GM23338 (cell line): ENCODE results near the gene USP16. TPM values are rescaled to one million over a fixed set of nuclear protein-coding genes. Genes with fewer than 3 reads are reported as not detected.

Experiments used
- ATAC-seq: fragments of 200-7000 bp; cut with Tn5 transposase; 3 replicates; pipeline ENCODE4 v1.9.1; 2020
- DNase-seq: peaks from one replicate; pipeline ENCODE4 v3.0.0-alpha.2; 2015; ENCODE audit warnings: low spot score
- H2AFZ ChIP-seq: fragments of 200-600 bp; sonication (generic); 2 replicates; pipeline ENCODE4 v1.8.0; 2016; ENCODE audit warnings: antibody characterized with exemption, mild to moderate bottlenecking, moderate library complexity
- H3F3A ChIP-seq: fragments of 200-600 bp; sonication (generic); replicated peaks from 2 replicates; pipeline ENCODE4 v1.8.0; 2017; ENCODE audit warnings: antibody characterized with exemption, mixed run types, low read depth
- H3K27ac ChIP-seq: fragments of 200-600 bp; sonication (generic); 2 replicates; pipeline ENCODE4 v1.6.1; 2016; ENCODE audit warnings: low read depth
- H3K27me3 ChIP-seq: fragments of 200-600 bp; sonication (generic); 2 replicates; pipeline ENCODE4 v1.8.0; 2016; ENCODE audit warnings: mild to moderate bottlenecking, mixed run types, moderate library complexity; ENCODE audit not compliant: insufficient read depth
- H3K36me3 ChIP-seq: fragments of 200-600 bp; sonication (generic); 2 replicates; pipeline ENCODE4 v1.8.0; 2016; ENCODE audit warnings: mild to moderate bottlenecking; ENCODE audit not compliant: insufficient read depth
- H3K4me1 ChIP-seq: fragments of 200-600 bp; sonication (generic); 2 replicates; pipeline ENCODE4 v1.8.0; 2016; ENCODE audit warnings: mild to moderate bottlenecking, moderate library complexity; ENCODE audit not compliant: insufficient read depth
- H3K4me2 ChIP-seq: fragments of 200-600 bp; sonication (generic); 2 replicates; pipeline ENCODE4 v1.7.1; 2017; ENCODE audit warnings: mixed run types
- H3K4me3 ChIP-seq: fragments of 200-600 bp; sonication (generic); 2 replicates; pipeline ENCODE4 v1.6.1; 2016; ENCODE audit warnings: mixed run types
- H3K79me2 ChIP-seq: fragments of 200-600 bp; sonication (generic); replicated peaks from 2 replicates; pipeline ENCODE4 v1.8.0; 2017; ENCODE audit warnings: mild to moderate bottlenecking; ENCODE audit not compliant: insufficient read depth
- H3K9me2 ChIP-seq: fragments of 200-600 bp; sonication (generic); 2 replicates; pipeline ENCODE4 v1.8.0; 2017; ENCODE audit not compliant: insufficient read depth
- H4K20me1 ChIP-seq: fragments of 200-600 bp; sonication (generic); replicated peaks from 2 replicates; pipeline ENCODE4 v1.8.0; 2017; ENCODE audit warnings: mild to moderate bottlenecking; ENCODE audit not compliant: insufficient read depth
- H3K27ac Mint-ChIP-seq: 2 replicates; pipeline ENCODE4 v1.8.0; 2020; ENCODE audit warnings: inconsistent platforms, mild to moderate bottlenecking, moderate library complexity, mixed read lengths
- H3K27me3 Mint-ChIP-seq: 3 replicates; pipeline ENCODE4 v1.8.0; 2022; ENCODE audit warnings: low read depth, mild to moderate bottlenecking, moderate library complexity, mixed read lengths, inconsistent platforms; ENCODE audit not compliant: insufficient read depth, poor library complexity
- H3K36me3 Mint-ChIP-seq: 3 replicates; pipeline ENCODE4 v1.8.0; 2021; ENCODE audit warnings: low read depth, mild to moderate bottlenecking, inconsistent platforms, moderate library complexity, mixed read lengths
- H3K4me1 Mint-ChIP-seq: 3 replicates; pipeline ENCODE4 v1.8.0; 2020; ENCODE audit warnings: mild to moderate bottlenecking, inconsistent platforms, mixed read lengths
- H3K4me3 Mint-ChIP-seq: 3 replicates; pipeline ENCODE4 v1.8.0; 2021; ENCODE audit warnings: moderate library complexity, mild to moderate bottlenecking, inconsistent platforms, mixed read lengths
- H3K9me3 Mint-ChIP-seq: 3 replicates; pipeline ENCODE4 v1.8.0; 2020; ENCODE audit warnings: moderate library complexity, mild to moderate bottlenecking, inconsistent platforms, mixed read lengths
- CTCF ChIP-seq, 2 experiments: fragments of 200-600 bp in 1 of 2; sonication (generic) in 1 of 2; conservative IDR thresholded peaks; 2 replicates each; pipeline versions ENCODE4 v1.5.1 to v1.6.1; 2016 to 2017; ENCODE audit warnings: antibody characterized with exemption in 2 of 2, low read depth in 2 of 2, mild to moderate bottlenecking in 2 of 2, moderate library complexity in 1 of 2
- EZH2 ChIP-seq: fragments of 200-600 bp; sonication (generic); IDR thresholded peaks from one replicate; pipeline ENCODE4 v1.8.0; 2017; ENCODE audit warnings: antibody characterized with exemption, mild to moderate bottlenecking, low read depth; ENCODE audit not compliant: unreplicated experiment
- JUNB ChIP-seq: IDR thresholded peaks from one replicate; pipeline ENCODE4 v1.6.1; 2016; ENCODE audit warnings: antibody characterized with exemption; ENCODE audit not compliant: unreplicated experiment
- POLR2AphosphoS5 ChIP-seq: IDR thresholded peaks from 2 replicates; pipeline ENCODE4 v1.6.1; 2016; ENCODE audit warnings: antibody characterized with exemption, low read depth
- REST ChIP-seq: IDR thresholded peaks from one replicate; pipeline ENCODE4 v1.6.1; 2018; ENCODE audit warnings: antibody characterized with exemption; ENCODE audit not compliant: unreplicated experiment
- ZNF114 ChIP-seq: fragments of 250-450 bp; sonication (Bioruptor Pico); IDR thresholded peaks from 2 replicates; pipeline ENCODE4 v1.5.0; 2020; ENCODE audit warnings: mild to moderate bottlenecking, moderate library complexity
- ZNF331 ChIP-seq: fragments of 250-450 bp; sonication (Bioruptor Pico); IDR thresholded peaks from 2 replicates; pipeline ENCODE4 v1.5.0; 2020; ENCODE audit warnings: low read depth, mild to moderate bottlenecking, moderate library complexity
- ZNF462 ChIP-seq: fragments of 250-450 bp; sonication (Bioruptor Pico); IDR thresholded peaks from 2 replicates; pipeline ENCODE4 v1.5.0; 2020; ENCODE audit warnings: mild to moderate bottlenecking, moderate library complexity
- polyA plus RNA-seq: library from polyadenylated mRNA; unstranded; fragments of >200 nt; fragmentation: Nextera tagmentation; extraction: Ambion mirVana; gene quantifications from 2 replicates; pipeline ENCODE4 v1.2.1, GENCODE V29; 2016
- total RNA-seq: library from RNA; depleted of rRNA; stranded (reverse); fragments of >200 nt; shearing (Covaris generic); gene quantifications from 2 replicates; pipeline ENCODE4 v1.2.3, GENCODE V29; 2014

Gene USP16
- total and polyA plus RNA-seq, 2 experiments from 2014 or later, result 19.7 to 70.4 TPM

GRCh38 chr21:29082046-29082815, 57.8 kb downstream of the USP16 start:
- no peaks in the 10 kb centered on the region for H3K79me2 ChIP-seq
- Mint-ChIP-seq H3K36me3 (no peaks in the 10 kb centered on the region; the same call in 2 of the 3 replicates), H3K9me3 (no peaks in the 10 kb centered on the region), H3K27ac (no peak overlapping the region), H3K27me3 (peaks cover 6% of the 10 kb centered on the region), H3K4me3 (no peak overlapping the region), H3K4me1 (peaks cover 7% of the 10 kb centered on the region; the same call in 2 of the 3 replicates)
- ATAC-seq (peak; percentile 82), DNase-seq (no peak)
- no peak overlapping the region for H2AFZ ChIP-seq
- no peak overlapping the region for H3K27ac ChIP-seq
- no peaks in the 10 kb centered on the region for H3K27me3 ChIP-seq
- no peaks in the 10 kb centered on the region for H3F3A ChIP-seq
- no peak overlapping the region for H3K4me2 ChIP-seq
- peaks cover 5% of the 10 kb centered on the region; the same call in 1 of the 2 replicates for H3K4me1 ChIP-seq
- H3K4me3 ChIP-seq, result no peak overlapping the region
- TF ChIP-seq ZNF331 (CRISPR knock-in tag) (no peak), JUNB (no peak), ZNF114 (no peak), CTCF (conservative IDR thresholded peaks at IDR 0.05; ENCODE audit: low read depth in 2 of 2) (no peak)
- H3K9me2 ChIP-seq, result 0 out of 2 replicates have a peak, but pooled peaks cover 13% of the 10 kb centered on the region
- no peaks in the 10 kb centered on the region for H4K20me1 ChIP-seq
- H3K36me3 ChIP-seq, result no peaks in the 10 kb centered on the region

- H3K4me1 Mint-ChIP-seq, result peaks cover 7% of the 10 kb centered on the region; the same call in 2 of the 3 replicates
- Histone ChIP-seq H3K9me2 (0 out of 2 replicates have a peak, but pooled peaks cover 13% of the 10 kb centered on the region), H3K4me1 (peaks cover 1% of the 10 kb centered on the region; the same call in 1 of the 2 replicates), H3K79me2 (no peaks in the 10 kb centered on the region), H2AFZ (no peak overlapping the region), H3F3A (no peaks in the 10 kb centered on the region), H3K4me2 (no peak overlapping the region), H3K4me3 (no peak overlapping the region), H4K20me1 (no peaks in the 10 kb centered on the region), H3K27ac (no peak overlapping the region), H3K27me3 (no peaks in the 10 kb centered on the region), H3K36me3 (no peaks in the 10 kb centered on the region)
- H3K27ac Mint-ChIP-seq, result no peak overlapping the region
- ATAC-seq (no peak), DNase-seq (no peak)
- no peaks in the 10 kb centered on the region for H3K9me3 Mint-ChIP-seq
- H3K27me3 Mint-ChIP-seq, result peaks cover 4% of the 10 kb centered on the region
- no peaks in the 10 kb centered on the region for H3K36me3 Mint-ChIP-seq
- H3K4me3 Mint-ChIP-seq, result no peak overlapping the region
- TF ChIP-seq ZNF462 (CRISPR knock-in tag) (no peak), POLR2AphosphoS5 (no peak), JUNB (no peak), EZH2 (no peak), REST (no peak)
These were observed 58.8 kb downstream of the USP16 start for GRCh38 chr21:29083306-29083705.
